Subcutaneous abdominal adipose tissue (tissue), 5 donors: ENCODE results near the gene ZFP91.

Experiments
- H3K27ac ChIP-seq: one replicate; pipeline ENCODE4 v1.7.0; 2013; ENCODE audit warnings: low read depth, mild to moderate bottlenecking, inconsistent platforms, low read length, moderate library complexity
- H3K27me3 ChIP-seq, 5 donors: one replicate each; pipeline ENCODE4 v1.7.0; 2013; ENCODE audit warnings: low read length in 5 of 5, inconsistent platforms in 1 of 5; ENCODE audit not compliant: control insufficient read depth in 5 of 5, insufficient read depth in 4 of 5
- H3K36me3 ChIP-seq, 5 donors: one replicate each; pipeline ENCODE4 v1.7.0; 2013; ENCODE audit warnings: low read length in 5 of 5; ENCODE audit not compliant: control insufficient read depth in 5 of 5, insufficient read depth in 5 of 5
- H3K4me1 ChIP-seq, 5 donors: one replicate each; pipeline ENCODE4 v1.7.0; 2013; ENCODE audit warnings: low read length in 5 of 5, mild to moderate bottlenecking in 3 of 5, moderate library complexity in 1 of 5; ENCODE audit not compliant: control insufficient read depth in 5 of 5, insufficient read depth in 5 of 5
- H3K4me3 ChIP-seq, 5 donors: one replicate each; pipeline ENCODE4 v1.7.0; 2013; ENCODE audit warnings: low read length in 5 of 5, low read depth in 1 of 5
- H3K9ac ChIP-seq, 5 donors: one replicate each; pipeline ENCODE4 v1.7.0; 2013; ENCODE audit warnings: low read length in 5 of 5, mild to moderate bottlenecking in 4 of 5, moderate library complexity in 3 of 5
- H3K9me3 ChIP-seq, 5 donors: one replicate each; pipeline ENCODE4 v1.7.0; 2013; ENCODE audit warnings: low read length in 5 of 5; ENCODE audit not compliant: control insufficient read depth in 5 of 5
- donor health status: healthy.
- donor health status: healthy.
- donor health status: healthy.
- donor health status: healthy.
- donor health status: healthy.

The ZFP91 gene

GRCh38 chr11:58600510-58600909 lies 21.6 kb downstream of the ZFP91 start:
- no peaks in the 10 kb centered on the region for H3K27me3 ChIP-seq
- no peaks in the 10 kb centered on the region for H3K9me3 ChIP-seq
- H3K4me3 ChIP-seq: no peak overlapping the region
- H3K27ac ChIP-seq: no peak overlapping the region
- H3K36me3 ChIP-seq: peaks cover 0 to 11% (median 0%) of the 10 kb centered on the region in 5 donors
- no peak overlapping the region for H3K9ac ChIP-seq
- peaks cover 0 to 5% (median 0%) of the 10 kb centered on the region in 5 donors for H3K4me1 ChIP-seq

- Histone ChIP-seq H3K27me3 (no peaks in the 10 kb centered on the region), H3K27ac (no peak overlapping the region), H3K4me1 (no peaks in the 10 kb centered on the region), H3K9me3 (no peaks in the 10 kb centered on the region), H3K4me3 (no peak overlapping the region), H3K36me3 (peaks cover 8 to 25% (median 21%) of the 10 kb centered on the region in 5 donors), H3K9ac (no peak overlapping the region)
These were observed 28.3 kb downstream of the ZFP91 start for GRCh38 chr11:58606930-58607714.

GRCh38 chr11:58608331-58608730 lies 29.5 kb downstream of the ZFP91 start:
- Histone ChIP-seq H3K9me3 (no peaks in the 10 kb centered on the region), H3K27me3 (no peaks in the 10 kb centered on the region), H3K9ac (no peak overlapping the region), H3K4me1 (no peaks in the 10 kb centered on the region), H3K36me3 (peaks cover 21 to 37% (median 33%) of the 10 kb centered on the region in 5 donors), H3K27ac (no peak overlapping the region), H3K4me3 (no peak overlapping the region)

GRCh38 chr11:58609723-58610122 lies 30.9 kb downstream of the ZFP91 start:
- Histone ChIP-seq H3K36me3 (peaks cover 34 to 51% (median 47%) of the 10 kb centered on the region in 5 donors), H3K9me3 (no peaks in the 10 kb centered on the region), H3K27me3 (no peaks in the 10 kb centered on the region), H3K27ac (no peak overlapping the region), H3K4me3 (no peak overlapping the region), H3K4me1 (no peaks in the 10 kb centered on the region), H3K9ac (no peak overlapping the region)

GRCh38 chr11:58613228-58613627 lies 34.4 kb downstream of the ZFP91 start:
- Histone ChIP-seq H3K4me3 (no peak overlapping the region), H3K36me3 (peaks cover 60 to 82% (median 69%) of the 10 kb centered on the region in 5 donors), H3K4me1 (peaks cover 0 to 4% (median 0%) of the 10 kb centered on the region in 5 donors), H3K9me3 (no peaks in the 10 kb centered on the region), H3K9ac (no peak overlapping the region), H3K27ac (no peak overlapping the region), H3K27me3 (no peaks in the 10 kb centered on the region)

- Histone ChIP-seq H3K9ac (no peak overlapping the region), H3K4me1 (peaks cover 0 to 9% (median 0%) of the 10 kb centered on the region in 5 donors), H3K27ac (no peak overlapping the region), H3K9me3 (no peaks in the 10 kb centered on the region), H3K4me3 (no peak overlapping the region), H3K27me3 (no peaks in the 10 kb centered on the region), H3K36me3 (peaks cover 66 to 95% (median 89%) of the 10 kb centered on the region in 5 donors)
These were observed 36.7 kb downstream of the ZFP91 start for GRCh38 chr11:58615559-58615958.

- Histone ChIP-seq H3K9ac (peak overlapping the region in 1 of 5 donors; percentile 35), H3K9me3 (no peaks in the 10 kb centered on the region), H3K4me3 (no peak overlapping the region), H3K36me3 (peaks cover 63 to 89% (median 80%) of the 10 kb centered on the region in 5 donors), H3K27ac (no peak overlapping the region), H3K4me1 (peaks cover 0 to 9% (median 0%) of the 10 kb centered on the region in 5 donors), H3K27me3 (no peaks in the 10 kb centered on the region)
These were observed 37.7 kb downstream of the ZFP91 start for GRCh38 chr11:58616594-58616993.

GRCh38 chr11:58617976-58618557 lies 39.2 kb downstream of the ZFP91 start:
- H3K27ac ChIP-seq: peak overlapping the region; percentile 28
- peaks cover 0 to 9% (median 0%) of the 10 kb centered on the region in 5 donors for H3K4me1 ChIP-seq
- peaks cover 61 to 82% (median 70%) of the 10 kb centered on the region in 5 donors for H3K36me3 ChIP-seq
- no peak overlapping the region for H3K4me3 ChIP-seq
- H3K27me3 ChIP-seq: no peaks in the 10 kb centered on the region
- no peaks in the 10 kb centered on the region for H3K9me3 ChIP-seq
- H3K9ac ChIP-seq: no peak overlapping the region

GRCh38 chr11:58621586-58622262 lies 42.9 kb downstream of the ZFP91 start:
- Histone ChIP-seq H3K36me3 (peaks cover 52 to 74% (median 63%) of the 10 kb centered on the region in 5 donors), H3K9ac (no peak overlapping the region), H3K27ac (no peak overlapping the region), H3K9me3 (no peaks in the 10 kb centered on the region), H3K4me1 (peaks cover 0 to 9% (median 0%) of the 10 kb centered on the region in 5 donors), H3K27me3 (no peaks in the 10 kb centered on the region), H3K4me3 (no peak overlapping the region)

GRCh38 chr11:58622344-58622743 lies 43.5 kb downstream of the ZFP91 start, which contains the start of gene CNTF:
Gene CNTF (plus strand): TSS chr11:58622665. CDS start chr11:58622753, 88 bp downstream.
- Histone ChIP-seq H3K36me3 (peaks cover 47 to 68% (median 57%) of the 10 kb centered on the region in 5 donors), H3K27me3 (no peaks in the 10 kb centered on the region), H3K4me1 (peaks cover 0 to 15% (median 4%) of the 10 kb centered on the region in 5 donors), H3K27ac (no peak within 1 kb of the TSS), H3K4me3 (no peak within 1 kb of the TSS), H3K9me3 (no peaks in the 10 kb centered on the region), H3K9ac (no peak within 1 kb of the TSS)
